ENCODE measurements around the gene CS.
"Not testable (repeated sequence)": the region's sequence is repeated elsewhere in the genome, so short reads cannot be mapped to it uniquely, and the experiment has no call there.

Gene CS

DNA sequence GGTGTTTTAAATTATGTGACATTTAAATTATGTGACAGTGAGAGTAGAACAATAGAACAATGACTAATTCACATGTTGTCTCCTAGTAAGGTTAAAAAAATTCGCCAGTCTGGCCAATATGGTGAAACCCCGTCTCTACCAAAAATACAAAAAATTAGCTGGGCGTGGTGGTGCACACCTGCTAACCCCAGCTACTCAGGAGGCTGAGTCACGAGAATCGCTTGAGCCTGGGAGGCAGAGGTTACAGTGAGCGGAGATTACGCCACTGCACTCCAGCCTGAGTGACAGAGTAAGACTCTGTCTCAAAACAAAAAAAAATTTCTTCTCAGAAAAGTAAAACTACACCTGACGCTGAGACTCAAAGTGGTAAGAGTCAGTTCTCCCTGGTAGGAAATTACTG, 2.7 kb downstream of the CS start:
- TF ChIP-seq, protein P1, sequence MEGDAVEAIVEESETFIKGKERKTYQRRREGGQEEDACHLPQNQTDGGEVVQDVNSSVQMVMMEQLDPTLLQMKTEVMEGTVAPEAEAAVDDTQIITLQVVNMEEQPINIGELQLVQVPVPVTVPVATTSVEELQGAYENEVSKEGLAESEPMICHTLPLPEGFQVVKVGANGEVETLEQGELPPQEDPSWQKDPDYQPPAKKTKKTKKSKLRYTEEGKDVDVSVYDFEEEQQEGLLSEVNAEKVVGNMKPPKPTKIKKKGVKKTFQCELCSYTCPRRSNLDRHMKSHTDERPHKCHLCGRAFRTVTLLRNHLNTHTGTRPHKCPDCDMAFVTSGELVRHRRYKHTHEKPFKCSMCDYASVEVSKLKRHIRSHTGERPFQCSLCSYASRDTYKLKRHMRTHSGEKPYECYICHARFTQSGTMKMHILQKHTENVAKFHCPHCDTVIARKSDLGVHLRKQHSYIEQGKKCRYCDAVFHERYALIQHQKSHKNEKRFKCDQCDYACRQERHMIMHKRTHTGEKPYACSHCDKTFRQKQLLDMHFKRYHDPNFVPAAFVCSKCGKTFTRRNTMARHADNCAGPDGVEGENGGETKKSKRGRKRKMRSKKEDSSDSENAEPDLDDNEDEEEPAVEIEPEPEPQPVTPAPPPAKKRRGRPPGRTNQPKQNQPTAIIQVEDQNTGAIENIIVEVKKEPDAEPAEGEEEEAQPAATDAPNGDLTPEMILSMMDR (conservative IDR thresholded peaks at IDR 0.05; ENCODE audit: control insufficient read depth, insufficient read depth, low read depth, low read length), result no peak
- DNase-seq (ENCODE audit: low read depth), result no peak
- no peak overlapping the region for H3K4me3 ChIP-seq (ENCODE audit: control insufficient read depth, low read depth, low read length)

GRCh38 chr12:56296295-56296694, 3.8 kb downstream of the CS start:
- no peak for DNase-seq (ENCODE audit: low read depth)
- H3K4me3 ChIP-seq (ENCODE audit: control insufficient read depth, low read depth, low read length), result no peak overlapping the region
- TF ChIP-seq, protein P1 (conservative IDR thresholded peaks at IDR 0.05; ENCODE audit: control insufficient read depth, insufficient read depth, low read depth, low read length), result no peak

DNA sequence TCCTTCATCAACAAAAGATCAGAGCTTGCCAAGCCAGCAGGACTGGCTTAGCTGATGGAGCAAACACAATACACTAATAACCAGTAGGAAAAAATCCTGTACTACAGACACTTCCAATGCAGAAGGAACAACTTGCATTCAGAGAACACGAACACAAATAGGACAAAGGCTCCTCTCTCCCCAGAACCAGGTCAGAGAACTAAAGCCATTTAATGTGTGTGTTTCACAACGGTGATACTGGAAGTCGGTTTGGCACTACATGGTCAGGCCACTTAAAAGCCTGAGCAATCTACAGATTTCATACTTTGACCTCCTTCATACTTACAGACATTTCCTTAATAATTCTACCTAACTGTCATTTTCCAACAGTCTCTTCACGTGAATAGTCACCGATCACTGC, 6.3 kb downstream of the CS start:
- H3K4me3 ChIP-seq (ENCODE audit: control insufficient read depth, low read depth, low read length), result no peak overlapping the region
- TF ChIP-seq, protein P1 (conservative IDR thresholded peaks at IDR 0.05; ENCODE audit: control insufficient read depth, insufficient read depth, low read depth, low read length), result no peak
- DNase-seq (ENCODE audit: low read depth), result no peak

GRCh38 chr12:56288705-56289387, 11.3 kb downstream of the CS start:
- TF ChIP-seq, protein P1 (conservative IDR thresholded peaks at IDR 0.05; ENCODE audit: control insufficient read depth, insufficient read depth, low read depth, low read length), result no peak
- DNase-seq (ENCODE audit: low read depth), result no peak

DNA sequence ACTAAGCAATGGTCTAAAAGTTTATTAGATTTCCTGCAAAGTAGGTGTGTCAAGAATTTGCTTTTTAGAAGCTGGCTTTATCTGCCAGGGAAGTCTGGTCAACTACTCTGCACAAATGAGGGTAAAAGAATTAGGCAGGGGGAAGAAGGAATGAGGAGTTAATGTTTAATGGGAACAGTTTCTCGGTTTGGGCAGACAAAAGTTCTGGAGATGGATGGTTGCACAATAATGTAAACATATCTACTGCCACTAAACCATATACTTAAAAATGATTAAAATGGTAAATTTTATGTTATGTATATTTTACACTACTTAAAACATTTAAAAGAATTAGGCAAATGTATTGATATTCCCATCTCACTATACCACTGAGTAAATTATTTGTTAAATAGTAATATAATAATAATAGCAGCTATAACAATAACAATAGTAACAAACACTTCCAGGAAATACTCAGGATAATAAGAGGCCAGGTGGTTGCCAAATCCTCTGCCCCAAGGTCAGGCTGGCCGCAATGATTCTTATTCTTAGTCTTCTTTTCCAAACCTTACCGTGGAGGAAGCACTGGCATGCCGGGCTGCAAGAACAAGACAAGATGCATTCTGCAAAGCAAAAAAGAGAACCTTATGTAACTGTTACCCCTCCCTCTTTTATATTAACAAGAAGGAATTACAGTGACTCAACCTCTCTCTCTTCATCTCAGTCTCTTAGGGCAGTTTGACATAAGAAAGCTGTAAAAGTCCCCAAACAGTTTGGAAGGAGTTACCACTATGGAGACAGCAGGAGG, 13.9 kb downstream of the CS start:
- DNase-seq (ENCODE audit: low read depth), result no peak
- H3K4me3 ChIP-seq (ENCODE audit: control insufficient read depth, low read depth, low read length), result no peak overlapping the region
- TF ChIP-seq, protein P1 (conservative IDR thresholded peaks at IDR 0.05; ENCODE audit: control insufficient read depth, insufficient read depth, low read depth, low read length), result no peak

More at GRCh38 chr12:56288705-56289387, 11.3 kb downstream of the CS start:
- H3K4me3 ChIP-seq (ENCODE audit: control insufficient read depth, low read depth, low read length), result no peak overlapping the region

- not testable (repeated sequence) for H3K4me3 ChIP-seq (ENCODE audit: control insufficient read depth, low read depth, low read length); DNase-seq (ENCODE audit: low read depth)
Observed at GRCh38 chr12:56284263-56284662, 15.9 kb downstream of the CS start.

DNA sequence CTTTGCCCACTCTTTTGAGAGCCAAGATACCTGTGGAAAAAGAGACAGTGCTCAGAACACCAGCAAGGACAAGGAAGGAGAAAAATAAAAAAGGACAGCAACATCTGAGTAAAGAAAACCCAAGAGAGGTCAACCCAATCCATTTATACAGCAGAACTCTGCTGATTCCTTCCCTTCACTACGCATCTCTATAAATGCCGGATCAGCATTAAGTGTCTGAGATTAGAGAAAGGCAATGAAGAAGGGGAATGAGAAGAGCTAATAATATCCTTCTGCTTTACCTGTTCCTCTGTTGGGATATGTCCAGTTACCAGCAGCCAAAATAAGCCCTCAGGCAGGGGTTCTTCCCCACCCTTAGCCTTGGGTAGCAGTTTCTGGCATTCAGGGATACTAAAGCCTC, 17.6 kb downstream of the CS start:
- no peak overlapping the region for H3K4me3 ChIP-seq (ENCODE audit: control insufficient read depth, low read depth, low read length)
- TF ChIP-seq, protein P1 (conservative IDR thresholded peaks at IDR 0.05; ENCODE audit: control insufficient read depth, insufficient read depth, low read depth, low read length), result no peak
- no peak for DNase-seq (ENCODE audit: low read depth)

Measured in fibroblast of mammary gland (primary cell).